Smooth muscle cell (in vitro differentiated cells): Measurements from ENCODE around the gene RGS7BP. TPM values are rescaled to one million over a fixed set of nuclear protein-coding genes. Genes with fewer than 3 reads are reported as not detected.
A peak's percentile ranks its signal among the peaks of the same experiment; 100 is the strongest.

Experiments
- DNase-seq: peaks from one replicate; lab custom pipeline; 2025; ENCODE audit not compliant: unreplicated experiment; lab: John Stamatoyannopoulos, UW
- H2AFZ ChIP-seq: fragments of 200-600 bp; sonication (generic); 2 replicates; pipeline ENCODE4 v1.6.0; 2016; ENCODE audit warnings: antibody characterized with exemption, low read depth, mild to moderate bottlenecking
- H3F3A ChIP-seq: fragments of 200-600 bp; sonication (generic); 2 replicates; pipeline ENCODE4 v1.6.0; 2017; ENCODE audit warnings: antibody characterized with exemption, low read depth
- H3K27ac ChIP-seq: fragments of 200-600 bp; sonication (generic); 2 replicates; pipeline ENCODE4 v1.5.1; 2016; ENCODE audit warnings: low read depth, mild to moderate bottlenecking
- H3K27me3 ChIP-seq: fragments of 200-600 bp; sonication (generic); 2 replicates; pipeline ENCODE4 v1.6.1; 2016; ENCODE audit warnings: low read depth, mild to moderate bottlenecking
- H3K36me3 ChIP-seq: fragments of 200-600 bp; sonication (generic); 2 replicates; pipeline ENCODE4 v1.5.1; 2016; ENCODE audit warnings: low read depth
- H3K4me1 ChIP-seq: fragments of 200-600 bp; sonication (generic); 2 replicates; pipeline ENCODE4 v1.5.1; 2016; ENCODE audit warnings: low read depth
- H3K4me2 ChIP-seq: fragments of 200-600 bp; sonication (generic); 2 replicates; pipeline ENCODE4 v1.6.0; 2016; ENCODE audit warnings: mild to moderate bottlenecking
- H3K4me3 ChIP-seq: fragments of 200-600 bp; sonication (generic); 2 replicates; pipeline ENCODE4 v1.5.1; 2016; ENCODE audit warnings: mild to moderate bottlenecking
- H3K79me2 ChIP-seq: fragments of 200-600 bp; sonication (generic); 2 replicates; pipeline ENCODE4 v1.6.0; 2016; ENCODE audit warnings: low read depth, mild to moderate bottlenecking
- H3K9ac ChIP-seq: fragments of 200-600 bp; sonication (generic); 2 replicates; pipeline ENCODE4 v1.6.0; 2016; ENCODE audit warnings: low read depth
- H3K9me3 ChIP-seq: fragments of 200-600 bp; sonication (generic); replicated peaks from 2 replicates; pipeline ENCODE4 v1.5.1; 2016; ENCODE audit warnings: low read depth
- H4K20me1 ChIP-seq: fragments of 200-600 bp; sonication (generic); 2 replicates; pipeline ENCODE4 v1.6.0; 2016; ENCODE audit warnings: low read depth
- CTCF ChIP-seq: fragments of 200-600 bp; sonication (generic); IDR thresholded peaks from 2 replicates; pipeline ENCODE4 v1.5.1; 2017; ENCODE audit warnings: borderline replicate concordance, mild to moderate bottlenecking, antibody characterized with exemption; ENCODE audit not compliant: insufficient read depth, poor library complexity, severe bottlenecking
- WGBS: methylation state at CpG from one replicate; pipeline ENCODE4 v1.1.7; 2016; ENCODE audit warnings: low lambda C conversion rate; 5-methylcytosine and 5-hydroxymethylcytosine counted together
- polyA plus RNA-seq: library from polyadenylated mRNA; unstranded; fragments of >200 nt; fragmentation: Nextera tagmentation; extraction: Ambion mirVana; gene quantifications from 2 replicates; pipeline ENCODE4 v1.2.1, GENCODE V29; 2016
- total RNA-seq: library from RNA; depleted of rRNA; stranded (reverse); fragments of >200 nt; gene quantifications from 2 replicates; pipeline ENCODE4 v1.2.3, GENCODE V29; 2014

RGS7BP gene
- total and polyA plus RNA-seq, 2 experiments from 2014 or later: not detected

GRCh38 chr5:64497386-64497785 is 8.4 kb upstream of the RGS7BP start:
- Histone ChIP-seq H3K4me1 (no peaks in the 10 kb centered on the region), H4K20me1 (no peaks in the 10 kb centered on the region), H3K9me3 (no peaks in the 10 kb centered on the region), H3K9ac (no peak overlapping the region), H3K4me2 (no peak overlapping the region), H2AFZ (no peak overlapping the region), H3F3A (no peaks in the 10 kb centered on the region), H3K4me3 (no peak overlapping the region), H3K27ac (no peak overlapping the region), H3K36me3 (no peaks in the 10 kb centered on the region), H3K27me3 (no peaks in the 10 kb centered on the region), H3K79me2 (no peaks in the 10 kb centered on the region)
- DNase-seq: no peak
- TF ChIP-seq CTCF: no peak
- WGBS: 2% methylated on average over 2 of the region's 2 CpGs

DNA sequence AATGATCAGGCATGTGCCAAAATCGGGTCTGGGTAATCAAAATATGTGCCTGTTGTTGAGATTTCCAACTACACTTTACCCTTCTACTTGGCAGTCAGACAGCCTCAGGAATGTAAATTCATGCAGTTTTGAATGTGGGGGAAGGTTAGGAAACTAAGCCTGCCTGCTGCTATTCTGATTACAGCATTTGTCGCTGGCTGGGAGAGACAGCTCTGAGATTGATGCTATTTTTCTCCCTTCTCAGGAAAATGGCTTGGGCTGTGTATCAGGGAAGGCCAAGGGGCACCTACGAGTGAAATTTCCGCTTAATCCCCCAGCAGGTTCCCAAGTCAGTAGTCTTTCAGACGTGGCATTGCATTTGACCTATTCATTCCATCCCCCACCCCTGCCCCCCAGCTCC is 3.6 kb upstream of the RGS7BP start:
- Histone ChIP-seq H3K9me3 (no peaks in the 10 kb centered on the region), H3K4me1 (peaks cover 5% of the 10 kb centered on the region), H3K27me3 (peaks cover 40% of the 10 kb centered on the region), H4K20me1 (no peaks in the 10 kb centered on the region), H3F3A (no peaks in the 10 kb centered on the region), H3K4me2 (no peak overlapping the region), H3K27ac (no peak overlapping the region), H2AFZ (no peak overlapping the region), H3K79me2 (no peaks in the 10 kb centered on the region), H3K36me3 (no peaks in the 10 kb centered on the region), H3K9ac (no peak overlapping the region), H3K4me3 (no peak overlapping the region)
- TF ChIP-seq CTCF: no peak
- DNase-seq: no peak
- WGBS: 44% methylated on average over 5 of the region's 5 CpGs

GRCh38 chr5:64506567-64507263 is 900 bp downstream of the RGS7BP start:
- Histone ChIP-seq H3K27me3 (peaks cover 85% of the 10 kb centered on the region), H3K4me2 (peak overlapping the region; percentile 99), H3K27ac (no peak overlapping the region), H2AFZ (peak overlapping the region; percentile 74), H3K4me3 (peak overlapping the region; percentile 69), H3K79me2 (no peaks in the 10 kb centered on the region), H3K9ac (no peak overlapping the region), H3K36me3 (no peaks in the 10 kb centered on the region), H3K4me1 (peaks cover 5% of the 10 kb centered on the region), H3K9me3 (no peaks in the 10 kb centered on the region), H4K20me1 (no peaks in the 10 kb centered on the region), H3F3A (no peaks in the 10 kb centered on the region)
- WGBS: 3% methylated on average over 39 of the region's 39 CpGs
- DNase-seq: no peak
- TF ChIP-seq CTCF: no peak

GRCh38 chr5:64507264-64507605 is 1.4 kb downstream of the RGS7BP start:
- Histone ChIP-seq H3K79me2 (no peaks in the 10 kb centered on the region), H2AFZ (no peak overlapping the region), H3F3A (no peaks in the 10 kb centered on the region), H3K27me3 (peaks cover 90% of the 10 kb centered on the region), H3K4me1 (peaks cover 5% of the 10 kb centered on the region), H4K20me1 (no peaks in the 10 kb centered on the region), H3K4me2 (peak overlapping the region; percentile 99), H3K27ac (no peak overlapping the region), H3K4me3 (peak overlapping the region; percentile 69), H3K9ac (no peak overlapping the region), H3K36me3 (no peaks in the 10 kb centered on the region), H3K9me3 (no peaks in the 10 kb centered on the region)
- no peak for TF ChIP-seq CTCF
- no peak for DNase-seq
- 12% methylated on average over 6 of the region's 6 CpGs for WGBS
